ENCODE data around the gene YAP1.
"Not testable (repeated sequence)": the region's sequence is repeated elsewhere in the genome, so short reads cannot be mapped to it uniquely, and the experiment has no call there.

YAP1 gene

DNA sequence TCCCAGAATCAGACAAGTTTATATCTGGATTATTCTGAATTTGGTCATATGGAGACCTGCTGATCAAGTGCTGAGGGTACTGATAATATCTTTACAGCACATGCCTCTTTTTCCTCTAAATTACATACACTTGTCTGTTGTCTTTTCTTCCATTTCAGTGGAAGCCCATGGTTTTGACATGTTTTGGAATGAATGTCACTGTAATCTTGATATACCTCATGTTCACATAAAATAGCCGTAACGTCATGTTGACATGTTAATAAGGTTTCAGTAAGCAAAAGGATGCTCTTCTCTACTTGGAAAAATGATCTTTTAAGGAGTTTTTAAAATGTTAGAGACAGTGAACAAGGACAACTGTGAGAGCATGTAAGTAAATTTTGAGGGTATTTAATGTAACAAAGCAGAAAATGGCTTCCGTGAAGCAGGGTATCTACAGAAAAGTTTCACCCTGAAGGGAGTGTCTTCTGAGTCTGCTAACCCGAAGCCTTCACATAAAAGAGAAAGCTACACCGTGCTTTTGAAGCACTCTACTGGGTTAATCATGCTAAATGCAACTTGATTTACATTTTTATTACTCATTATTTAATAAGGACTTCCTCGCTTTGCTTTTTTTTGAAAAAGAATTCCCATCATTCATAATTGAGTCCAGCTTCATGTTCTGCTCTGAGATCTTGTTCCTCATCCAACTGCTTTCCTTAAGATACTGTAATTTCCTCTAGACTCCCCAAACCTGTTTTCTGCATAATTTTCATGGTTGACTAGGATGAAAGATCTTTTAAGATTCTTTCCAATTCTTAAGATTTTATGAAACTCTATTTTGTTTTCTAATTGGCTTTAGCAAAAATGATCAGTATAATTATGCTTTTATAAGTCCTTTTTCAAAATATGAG, 56.2 kb downstream of the YAP1 start:
- DNase-seq, result no peak

GRCh38 chr11:102168481-102168880, 58.2 kb downstream of the YAP1 start:
- no peak for DNase-seq

DNA sequence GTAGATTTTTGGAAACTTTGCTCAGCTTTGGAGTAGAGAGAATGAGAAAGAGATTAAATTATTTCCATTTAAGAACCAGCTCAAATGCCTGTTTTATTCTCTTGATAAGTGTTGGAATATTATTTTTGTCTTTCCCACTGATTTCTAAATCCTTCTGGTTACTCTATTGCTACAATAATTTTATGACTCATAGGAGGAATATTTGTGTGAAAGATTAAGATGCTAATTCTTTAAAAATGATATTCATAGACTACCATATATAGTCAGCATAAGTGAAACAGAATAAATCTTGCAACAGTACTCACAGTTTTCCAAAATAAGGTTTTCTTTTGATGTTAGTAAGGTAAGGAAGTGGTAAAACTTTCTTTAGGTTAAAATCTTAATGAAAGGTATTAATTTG, 60.9 kb downstream of the YAP1 start:
- DNase-seq, result no peak

DNA sequence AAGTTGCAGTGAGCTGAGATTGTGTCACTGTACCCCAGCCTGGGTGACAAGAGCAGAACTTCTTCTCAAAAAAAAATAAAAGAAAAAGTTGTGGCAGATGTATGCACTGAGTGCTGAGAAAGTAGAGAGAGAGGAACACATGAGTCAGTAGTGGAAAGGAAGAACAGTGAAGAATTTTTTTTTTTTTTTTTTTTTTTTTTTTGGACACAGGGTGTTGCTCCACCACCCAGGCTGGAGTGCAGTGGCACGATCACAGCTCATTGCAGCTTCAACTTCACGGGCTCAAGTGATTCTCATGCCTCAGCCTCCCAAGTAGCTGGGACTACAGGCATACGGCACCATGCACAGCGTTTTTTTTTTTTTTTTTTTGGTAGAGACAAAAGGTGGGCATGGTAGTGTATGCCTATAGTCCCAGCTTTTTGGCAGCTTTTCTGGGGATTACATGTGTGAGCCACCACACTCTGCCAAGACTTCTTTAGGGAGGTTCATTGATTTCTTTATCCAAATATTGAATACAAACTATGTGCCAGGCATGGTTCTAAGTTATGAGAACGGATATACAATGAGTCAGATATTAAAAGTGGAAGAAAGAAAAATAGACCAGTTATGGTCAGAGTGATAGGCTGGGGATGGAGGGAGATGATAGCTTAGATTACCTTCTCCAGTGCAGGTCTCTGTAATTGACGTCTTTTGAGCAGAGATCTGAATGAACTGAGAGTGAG, 62.0 kb downstream of the YAP1 start:
- no peak for DNase-seq

DNA sequence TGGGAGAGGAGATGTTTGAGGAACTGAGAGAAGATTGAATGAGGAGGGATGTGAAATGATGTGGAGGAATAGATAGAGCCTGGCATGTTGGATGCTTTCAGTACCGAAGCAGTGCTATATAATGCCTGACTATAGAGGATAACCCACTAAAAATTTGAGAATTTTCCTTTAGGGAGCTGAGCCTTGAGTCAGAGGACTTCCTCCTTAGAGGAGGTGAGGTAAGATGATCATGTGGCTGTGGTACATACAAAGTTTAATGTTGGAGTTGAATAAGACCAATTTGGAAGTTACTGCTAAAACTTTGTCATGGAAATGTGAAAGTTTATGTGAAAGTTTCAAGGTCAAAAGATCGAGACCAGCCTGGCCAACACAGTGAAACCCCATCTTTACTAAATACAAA, 66.9 kb downstream of the YAP1 start:
- DNase-seq, result no peak

DNA sequence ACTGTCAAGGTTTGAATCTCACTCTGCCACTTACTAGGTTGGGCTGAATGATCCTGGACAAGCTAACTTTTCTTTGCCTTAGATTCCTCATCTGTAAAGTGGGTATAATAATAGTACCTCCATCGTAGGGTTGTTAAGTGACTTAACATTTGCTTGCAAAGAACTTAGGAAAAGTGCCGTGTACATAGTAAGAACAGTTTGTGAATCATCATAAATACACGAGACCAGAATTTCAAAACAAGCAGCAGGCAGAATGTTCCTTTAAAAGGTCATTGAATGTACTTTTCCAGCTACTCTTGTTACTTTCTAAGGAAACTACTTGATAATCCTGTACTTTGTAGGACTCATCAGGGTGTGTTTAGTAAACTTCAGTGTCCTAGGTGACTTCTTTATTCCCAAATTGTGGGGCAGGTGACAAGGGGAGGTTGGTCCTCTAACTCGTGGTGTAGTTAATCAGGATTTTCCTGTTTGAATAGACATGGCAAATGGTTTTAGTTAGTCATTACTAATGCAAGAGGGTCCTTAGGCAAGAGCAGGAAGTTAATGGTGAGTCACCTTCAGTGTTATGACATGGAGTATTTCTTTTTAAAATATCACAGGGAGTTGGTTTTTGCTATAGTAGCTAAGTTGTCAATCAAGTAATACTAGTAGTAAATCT, 67.9 kb downstream of the YAP1 start:
- DNase-seq, result no peak

DNA sequence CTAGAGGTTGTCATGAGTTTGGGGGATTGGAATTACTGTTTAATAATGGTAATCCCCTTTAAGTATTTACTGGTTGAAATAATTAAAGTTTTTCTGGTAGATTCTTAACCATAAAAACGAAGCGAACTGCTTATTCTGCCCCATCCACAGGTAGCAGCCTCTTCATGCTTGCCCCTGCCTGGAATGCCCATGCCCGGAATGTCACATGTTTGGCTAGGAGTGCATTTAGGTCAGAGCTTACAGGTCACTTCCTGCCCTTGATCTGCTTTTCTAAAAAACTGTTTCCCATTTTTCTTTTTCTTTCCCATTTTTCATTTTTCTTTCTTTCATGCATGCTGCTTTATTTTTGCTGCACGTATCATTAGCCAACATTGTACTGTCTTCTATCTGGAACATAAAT, 69.1 kb downstream of the YAP1 start:
- no peak for DNase-seq

DNA sequence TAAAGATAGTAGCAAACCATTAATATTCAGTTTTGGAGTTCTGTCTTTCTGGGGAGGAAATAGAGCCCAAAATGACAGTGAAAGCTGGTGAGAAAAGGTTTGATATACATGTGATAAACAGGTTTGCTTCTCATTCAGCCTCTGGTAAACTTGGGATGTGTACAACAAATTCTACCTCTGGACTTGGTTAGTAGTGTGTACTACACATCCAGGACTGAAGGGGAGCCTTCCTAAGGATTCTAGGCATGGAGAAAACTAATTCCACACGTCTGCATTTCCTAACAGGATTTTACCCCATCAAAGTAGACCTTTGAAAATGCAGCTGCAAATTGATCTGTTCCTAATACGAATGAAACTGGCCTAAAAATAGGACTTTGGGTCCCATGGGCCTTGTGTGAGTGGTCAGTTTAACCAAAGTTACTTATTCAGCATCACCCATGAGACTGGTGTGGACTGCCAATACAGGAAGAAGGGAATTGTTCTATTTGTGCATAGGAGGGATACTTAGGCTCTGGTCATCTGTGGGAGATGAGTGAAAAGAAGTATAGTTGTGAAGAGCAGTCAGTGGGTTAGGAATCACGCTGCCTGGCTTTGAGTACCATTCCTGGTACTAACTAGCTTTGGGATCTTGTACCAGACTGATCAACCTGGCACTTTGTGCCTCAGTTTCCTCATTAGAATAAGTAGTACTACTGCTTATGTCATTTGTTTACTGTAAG, 74.2 kb downstream of the YAP1 start:
- DNase-seq, result no peak

DNA sequence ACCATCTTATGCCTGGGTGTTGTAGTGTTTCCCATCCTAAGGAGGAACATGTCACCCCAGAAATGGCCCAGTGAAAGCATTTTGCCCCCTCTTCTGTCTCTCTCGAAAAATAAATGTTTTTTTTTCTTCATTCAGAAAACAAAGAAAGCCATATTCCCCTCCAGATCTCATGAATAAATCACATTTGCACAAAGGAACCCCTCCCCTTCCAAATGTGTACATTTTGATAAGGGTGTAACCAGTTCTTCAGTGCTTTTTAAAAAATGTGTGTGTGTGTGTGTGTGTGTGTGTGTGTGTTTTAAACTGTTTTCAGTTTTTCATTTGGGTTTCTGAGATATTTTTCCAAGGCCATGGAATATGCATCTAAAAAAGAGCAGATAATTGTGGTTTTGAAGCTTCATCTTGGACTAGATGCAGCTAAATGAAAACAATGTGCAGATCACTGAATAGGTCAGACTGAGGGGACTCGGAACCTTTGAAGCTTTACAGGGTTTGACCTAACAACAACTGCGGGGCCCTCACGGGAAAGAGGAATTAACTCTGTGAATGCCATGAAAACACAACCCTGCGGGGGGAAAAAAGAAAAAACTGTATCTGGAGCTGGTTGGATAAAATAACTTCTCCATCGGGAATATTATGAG, 76.4 kb downstream of the YAP1 start:
- no peak for DNase-seq

DNA sequence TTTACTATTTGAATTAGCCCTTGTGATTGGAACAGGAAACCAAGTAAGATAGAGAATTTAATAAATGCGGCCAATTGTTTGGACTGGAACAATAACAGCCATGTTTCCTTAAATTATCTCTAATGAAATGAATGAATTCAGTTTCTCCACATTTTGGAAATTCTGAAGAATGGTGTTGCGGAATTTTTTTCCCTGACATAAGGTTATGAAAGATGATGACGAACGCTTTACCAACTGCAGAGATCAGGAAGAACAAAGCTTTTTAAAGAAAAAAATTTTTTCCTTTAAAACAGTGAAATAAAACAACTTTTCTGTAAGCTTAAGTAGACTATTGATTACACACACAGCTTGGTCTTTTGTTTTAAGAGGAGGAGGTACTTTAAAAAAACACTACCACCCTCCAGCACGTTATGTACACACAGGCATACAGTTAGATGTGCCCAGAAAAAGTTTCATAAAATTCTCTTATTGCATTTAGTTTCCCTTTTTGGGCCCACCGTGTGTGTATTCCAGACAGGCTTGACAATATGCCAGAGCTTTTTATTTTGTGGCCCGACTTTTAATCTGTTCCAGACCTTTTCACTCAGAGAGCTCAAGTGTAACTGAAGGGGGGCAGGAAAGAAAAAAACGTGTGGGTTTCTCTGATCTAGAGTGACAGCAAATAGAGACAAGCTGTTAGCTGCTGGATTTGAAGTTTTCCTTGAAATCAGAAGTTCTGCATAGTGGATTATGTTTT, 77.3 kb downstream of the YAP1 start:
- peak; percentile 55 for DNase-seq

DNA sequence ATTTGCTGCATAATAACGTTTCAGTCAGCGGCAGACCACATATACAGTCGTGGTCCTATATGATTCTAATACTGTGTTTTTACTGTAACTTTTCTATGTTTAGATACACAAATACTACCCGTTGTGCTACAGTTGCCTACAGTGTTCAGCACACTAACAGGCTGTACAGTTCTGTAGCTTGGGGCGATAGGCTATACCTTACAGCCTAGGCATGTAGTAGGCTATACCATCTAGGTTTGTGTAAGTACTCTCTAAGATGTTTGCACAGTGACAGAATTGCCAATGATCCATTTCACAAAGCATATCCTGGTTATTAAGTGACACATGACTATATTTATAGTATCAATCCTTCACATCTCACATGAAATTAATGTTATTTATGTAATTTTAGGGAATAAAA, 78.2 kb downstream of the YAP1 start:
- no peak for DNase-seq

GRCh38 chr11:102191832-102192231, 81.6 kb downstream of the YAP1 start:
- DNase-seq, result no peak

- no peak for DNase-seq
These were observed 82.3 kb downstream of the YAP1 start for GRCh38 chr11:102192349-102193066.

DNA sequence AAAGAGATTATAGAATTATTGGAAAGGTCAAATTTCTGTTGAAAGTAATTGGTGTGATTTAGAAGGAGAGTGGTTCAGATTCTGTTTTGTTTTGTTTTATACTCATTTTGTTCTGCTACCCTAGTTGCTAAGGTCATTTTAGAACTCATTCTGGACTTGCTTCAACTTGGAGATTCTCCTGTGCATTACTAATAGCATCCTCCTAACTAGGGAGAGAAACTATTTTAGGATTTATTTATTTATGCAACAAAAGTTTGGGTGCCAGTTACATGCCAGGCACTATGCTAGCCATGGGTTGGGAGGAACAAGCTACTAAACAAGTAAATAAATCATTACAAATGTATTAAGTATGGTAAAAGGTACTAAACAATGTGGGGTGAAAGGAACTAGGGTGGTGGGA, 84.0 kb downstream of the YAP1 start:
- DNase-seq, result no peak

DNA sequence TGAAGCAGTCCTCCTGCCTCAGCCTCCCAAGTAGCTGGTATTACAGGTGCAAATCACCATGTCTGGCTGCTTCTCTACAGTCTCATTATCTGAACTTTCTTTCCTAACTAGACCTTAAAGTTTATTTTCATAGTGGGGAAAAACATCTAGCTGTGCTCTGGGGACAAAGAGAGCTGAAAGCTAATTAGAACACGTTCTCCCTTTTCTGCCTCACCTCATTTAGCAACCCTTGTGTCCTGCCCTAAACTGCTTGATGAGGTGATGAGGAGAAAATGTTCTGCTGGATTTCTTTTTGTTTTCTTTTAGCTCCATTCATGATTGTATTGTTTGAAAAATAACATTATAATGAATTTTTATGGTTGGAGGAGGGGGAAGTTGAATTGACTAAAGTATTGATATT, 84.7 kb downstream of the YAP1 start:
- no peak for DNase-seq

DNA sequence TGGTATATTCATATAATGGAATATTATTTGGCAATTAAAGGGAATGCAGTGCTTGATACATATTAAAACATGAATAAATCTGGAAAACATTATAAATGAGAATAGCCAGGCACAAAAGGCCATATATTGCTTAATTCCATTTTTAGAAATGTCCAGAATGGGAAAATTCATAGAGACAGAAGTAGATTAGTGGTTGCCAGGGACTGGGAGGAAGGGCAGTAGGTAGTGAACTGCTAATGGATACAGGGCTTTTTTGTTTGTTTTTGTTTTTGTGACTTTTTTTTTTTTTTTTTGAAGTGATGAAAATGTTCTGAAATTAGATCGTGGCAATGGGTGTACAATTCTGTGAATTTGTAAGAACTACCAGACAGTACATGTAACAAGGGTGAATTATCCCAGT, 86.1 kb downstream of the YAP1 start:
- no peak for DNase-seq

- DNase-seq, result no peak
These were observed 86.6 kb downstream of the YAP1 start for GRCh38 chr11:102196816-102197215.

DNA sequence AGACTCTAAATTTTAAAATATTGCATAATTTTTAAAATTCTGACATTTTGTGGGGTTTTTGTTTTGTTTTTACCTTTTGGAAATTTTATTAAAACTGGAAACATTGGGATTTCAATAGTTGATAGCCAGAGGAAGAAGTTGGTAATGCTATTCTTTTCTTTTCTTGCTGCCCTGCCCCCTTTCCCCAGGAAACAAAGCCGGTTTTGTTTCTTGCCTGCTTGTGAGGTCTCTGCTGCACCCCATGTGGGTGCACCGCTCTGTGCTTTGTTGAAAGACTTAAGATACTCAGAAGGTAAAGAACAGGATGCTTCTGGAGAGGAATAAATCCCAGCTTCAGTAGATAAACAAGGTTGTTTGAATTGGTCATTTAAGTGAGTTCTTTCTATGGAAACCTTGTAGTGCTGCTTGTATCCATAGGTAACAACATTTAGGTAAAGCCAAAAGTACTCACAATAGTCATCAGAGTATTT, 87.5 kb downstream of the YAP1 start:
- DNase-seq, result no peak

GRCh38 chr11:102199673-102200072, 89.4 kb downstream of the YAP1 start:
- no peak for DNase-seq

- DNase-seq, result not testable (repeated sequence)
These were observed 90.1 kb downstream of the YAP1 start for GRCh38 chr11:102200325-102200724.

DNA sequence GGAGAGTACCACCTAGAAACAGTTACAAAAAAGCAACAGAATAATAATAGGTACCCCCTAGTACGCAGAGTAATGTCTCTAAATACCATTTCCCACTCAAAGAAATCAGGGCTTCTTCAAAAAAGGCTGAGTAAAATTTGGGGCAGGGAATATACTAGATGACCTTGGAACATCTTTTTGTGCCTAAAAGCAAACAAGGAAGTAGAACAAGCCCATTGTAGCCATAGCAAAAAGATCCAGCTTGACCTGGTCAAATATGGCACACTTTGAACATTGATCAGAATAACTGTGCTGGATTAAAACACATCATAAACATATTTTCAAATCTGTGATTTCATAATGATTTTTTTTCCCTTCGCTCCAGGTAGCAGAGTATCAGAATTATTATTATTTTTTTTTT, 91.5 kb downstream of the YAP1 start:
- DNase-seq, result no peak
